T-helper 17 cell (primary cell): Measurements from ENCODE around the gene MGST2. TPM values are rescaled to one million over a fixed set of nuclear protein-coding genes. Genes with fewer than 3 reads are reported as not detected.
"Not testable (repeated sequence)": the region's sequence is repeated elsewhere in the genome, so short reads cannot be mapped to it uniquely, and the experiment has no call there.

Source experiments
- ATAC-seq: fragments of 150-1000 bp; cut with Tn5 transposase; 2 replicates; pipeline ENCODE4 v1.10.0; 2021; ENCODE audit warnings: mild to moderate bottlenecking, moderate library complexity
- DNase-seq, 3 donors: peaks; one replicate each; pipeline versions ENCODE4 v3.0.0 to v3.0.0-alpha.2; 2020 to 2021
- H3K9me3 ChIP-seq: one replicate; pipeline ENCODE4 v1.7.0; 2013; ENCODE audit warnings: low read length, mild to moderate bottlenecking; ENCODE audit not compliant: control insufficient read depth, poor library complexity, severe bottlenecking
- H3K27ac Mint-ChIP-seq: one replicate; pipeline ENCODE4 v1.8.0; 2022; ENCODE audit warnings: mild to moderate bottlenecking, moderate library complexity, mixed read lengths
- H3K27me3 Mint-ChIP-seq: one replicate; pipeline ENCODE4 v1.8.0; 2022; ENCODE audit warnings: mixed read lengths
- H3K36me3 Mint-ChIP-seq: one replicate; pipeline ENCODE4 v1.8.0; 2022; ENCODE audit warnings: low read depth, mixed read lengths
- H3K4me1 Mint-ChIP-seq: one replicate; pipeline ENCODE4 v1.8.0; 2022; ENCODE audit warnings: mild to moderate bottlenecking, mixed read lengths
- H3K4me3 Mint-ChIP-seq: one replicate; pipeline ENCODE4 v1.8.0; 2022; ENCODE audit warnings: mild to moderate bottlenecking, moderate library complexity, mixed read lengths
- total RNA-seq, 4 donors: library from RNA in 2 of 4; stranded (reverse) in 2 of 4; gene quantifications; one replicate each; pipeline ENCODE4 v1.2.3 and lab custom pipeline; 2022 to 2026

The MGST2 gene
- total RNA-seq, 2 donors from 2014 or later, result 1.6 to 3.1 TPM

DNA sequence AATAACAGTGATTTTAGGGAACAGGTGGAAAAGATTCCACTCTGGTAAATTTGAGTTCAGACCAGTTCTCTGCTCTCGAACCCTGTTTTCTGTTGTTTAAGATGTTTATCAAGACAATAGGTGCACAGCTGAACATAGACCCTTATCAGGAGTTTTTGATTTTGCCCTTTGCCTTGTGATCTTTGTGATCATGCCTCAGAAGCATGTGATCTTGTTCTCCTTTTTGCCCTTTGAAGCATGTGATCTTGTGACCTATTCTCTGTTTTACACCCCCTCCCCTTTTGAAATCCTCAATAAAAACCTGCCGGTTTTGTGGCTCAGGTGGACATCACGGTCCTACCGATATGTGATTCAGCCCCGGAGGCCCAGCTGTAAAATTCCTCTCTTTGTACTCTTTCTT, 32.9 kb upstream of the MGST2 start:
- peaks cover 63% of the 10 kb centered on the region for H3K27me3 Mint-ChIP-seq
- not testable (repeated sequence) for H3K27ac Mint-ChIP-seq, H3K4me3 Mint-ChIP-seq, H3K9me3 ChIP-seq, H3K36me3 Mint-ChIP-seq, DNase-seq, H3K4me1 Mint-ChIP-seq, ATAC-seq

DNA sequence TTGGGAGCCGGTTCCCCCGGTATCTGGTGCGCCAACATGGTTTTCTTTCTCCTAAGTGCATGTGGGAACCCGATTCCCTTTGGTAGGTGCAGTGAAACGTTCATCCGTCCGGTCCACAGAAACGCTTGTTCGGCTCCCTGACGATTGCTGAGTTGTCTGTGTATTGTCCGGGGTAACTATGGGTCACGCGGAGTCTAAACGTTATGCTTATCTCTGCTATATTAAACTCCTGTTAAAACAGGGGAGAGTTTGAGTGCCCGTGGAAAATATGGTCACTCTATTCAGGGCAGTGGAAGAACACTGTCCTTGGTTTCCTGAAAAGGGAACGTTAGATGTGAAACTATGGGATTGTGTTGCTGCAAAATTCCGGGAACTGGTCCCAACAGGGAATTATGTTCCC, 32.4 kb upstream of the MGST2 start:
- Mint-ChIP-seq H3K36me3 (peaks cover 8% of the 10 kb centered on the region), H3K4me3 (no peak overlapping the region), H3K27me3 (peaks cover 63% of the 10 kb centered on the region), H3K4me1 (peaks cover 5% of the 10 kb centered on the region), H3K27ac (no peak overlapping the region)
- DNase-seq (no peak), ATAC-seq (no peak)
- H3K9me3 ChIP-seq, result no peaks in the 10 kb centered on the region

DNA sequence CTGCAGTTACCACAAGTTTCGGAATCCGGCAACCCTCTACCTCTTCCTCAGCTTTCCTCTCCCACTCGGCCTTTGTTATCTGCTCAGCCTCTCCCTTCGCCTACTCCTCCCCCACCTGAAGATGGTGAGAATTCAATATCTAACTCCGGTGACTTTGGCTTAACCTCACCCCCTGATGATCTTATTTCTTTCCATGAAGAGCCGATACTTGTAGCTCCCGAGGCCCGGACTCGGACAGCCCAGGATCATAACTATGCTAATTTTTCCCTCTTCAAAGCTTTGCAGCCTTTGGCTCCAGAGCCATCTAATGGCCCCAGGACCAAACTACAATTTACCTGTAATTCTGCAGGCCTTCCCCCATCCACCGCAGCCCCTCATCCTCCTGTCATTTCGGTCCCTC, 32.0 kb upstream of the MGST2 start:
- DNase-seq, result no peak
- Mint-ChIP-seq H3K27ac (no peak overlapping the region), H3K27me3 (peaks cover 63% of the 10 kb centered on the region), H3K36me3 (peaks cover 8% of the 10 kb centered on the region), H3K4me1 (peaks cover 5% of the 10 kb centered on the region), H3K4me3 (no peak overlapping the region)
- H3K9me3 ChIP-seq, result no peaks in the 10 kb centered on the region
- ATAC-seq, result no peak

DNA sequence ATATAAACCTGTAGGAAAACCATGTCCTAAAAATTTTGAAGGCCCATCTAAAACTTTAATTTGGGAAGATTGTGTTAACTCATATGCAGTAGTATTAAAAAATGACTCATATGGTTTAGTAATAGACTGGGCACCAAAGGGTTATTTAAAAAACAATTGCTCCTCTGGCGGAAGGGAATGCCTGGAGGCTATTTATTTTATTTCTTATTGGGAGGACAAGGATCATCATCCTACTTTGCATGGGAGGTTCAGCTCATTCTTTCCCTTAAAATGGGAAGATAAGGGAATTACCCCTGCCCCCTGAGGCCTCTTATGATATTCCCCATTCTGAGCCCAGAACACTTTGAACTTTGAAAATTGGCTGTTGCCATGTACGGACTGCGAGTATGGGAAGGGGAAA, 29.7 kb upstream of the MGST2 start:
- no peak overlapping the region for H3K4me3 Mint-ChIP-seq
- H3K4me1 Mint-ChIP-seq, result peaks cover 5% of the 10 kb centered on the region
- H3K27me3 Mint-ChIP-seq, result peaks cover 52% of the 10 kb centered on the region
- ATAC-seq (no peak), DNase-seq (no peak)
- no peaks in the 10 kb centered on the region for H3K9me3 ChIP-seq
- H3K27ac Mint-ChIP-seq, result no peak overlapping the region
- H3K36me3 Mint-ChIP-seq, result peaks cover 8% of the 10 kb centered on the region

DNA sequence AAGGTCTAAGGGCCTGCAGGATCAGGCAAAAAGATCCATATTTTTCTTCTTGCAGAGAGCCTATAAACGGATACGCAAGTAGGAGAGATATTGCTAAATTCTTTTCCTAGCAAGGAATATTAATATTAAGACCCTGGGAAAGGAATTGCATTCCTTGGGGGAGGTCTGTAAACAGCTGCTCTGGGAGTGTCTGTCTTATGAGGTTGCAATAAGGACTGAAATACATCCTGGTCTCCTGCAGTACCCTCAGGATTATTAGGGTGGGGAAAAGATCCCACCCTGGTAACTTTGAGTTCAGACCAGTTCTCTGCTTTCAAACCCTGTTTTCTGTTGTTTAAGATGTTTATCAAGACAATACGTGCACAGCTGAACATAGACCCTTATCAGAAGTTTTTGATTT, 27.3 kb upstream of the MGST2 start:
- H3K36me3 Mint-ChIP-seq, H3K9me3 ChIP-seq, H3K27ac Mint-ChIP-seq, ATAC-seq, H3K4me3 Mint-ChIP-seq, DNase-seq, H3K4me1 Mint-ChIP-seq: not testable (repeated sequence)
- peaks cover 36% of the 10 kb centered on the region for H3K27me3 Mint-ChIP-seq

DNA sequence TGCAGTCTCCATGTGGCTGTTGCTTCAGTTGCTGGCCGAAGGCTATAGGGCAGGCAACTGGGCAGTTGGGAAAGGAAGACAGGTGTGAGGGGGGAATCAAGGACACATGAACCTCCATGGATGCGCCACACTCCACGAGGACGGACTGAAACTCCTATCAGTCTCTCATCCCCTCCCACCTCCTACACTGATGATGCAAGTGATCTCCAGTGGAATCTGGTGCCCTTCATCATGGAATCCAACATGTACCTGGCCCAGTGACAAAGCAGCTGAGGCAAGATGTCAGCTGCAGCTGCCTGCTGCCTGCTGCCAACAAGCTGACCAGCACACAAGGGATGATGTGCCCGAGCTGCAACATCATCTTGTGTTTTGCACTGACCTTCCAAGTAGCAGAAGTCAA, 26.0 kb upstream of the MGST2 start:
- Mint-ChIP-seq H3K4me3 (no peak overlapping the region), H3K27me3 (peaks cover 35% of the 10 kb centered on the region), H3K4me1 (peaks cover 5% of the 10 kb centered on the region), H3K27ac (no peak overlapping the region), H3K36me3 (peaks cover 4% of the 10 kb centered on the region)
- ATAC-seq (no peak), DNase-seq (no peak)
- no peaks in the 10 kb centered on the region for H3K9me3 ChIP-seq

DNA sequence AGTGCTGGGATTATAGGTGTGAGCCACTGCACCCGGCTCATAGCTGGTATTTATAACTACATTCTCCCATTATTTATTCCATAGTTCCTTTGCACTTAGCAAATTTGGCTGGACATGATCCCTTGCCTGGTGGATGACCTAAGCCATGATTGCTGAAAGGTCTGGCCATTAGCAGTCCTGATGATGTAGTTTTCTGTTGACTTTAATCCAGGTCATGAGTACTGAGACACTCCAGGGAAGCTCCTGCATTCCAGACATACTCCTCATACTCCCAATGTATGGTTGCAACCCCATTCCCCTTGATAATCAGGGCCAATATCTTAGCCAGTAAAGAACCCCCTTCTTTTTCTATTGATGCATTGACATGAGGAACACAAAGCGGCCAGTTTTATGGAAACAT, 24.4 kb upstream of the MGST2 start:
- no peak for DNase-seq
- Mint-ChIP-seq H3K27me3 (peaks cover 24% of the 10 kb centered on the region), H3K27ac (no peak overlapping the region), H3K4me3 (no peak overlapping the region), H3K36me3 (no peaks in the 10 kb centered on the region), H3K4me1 (peaks cover 5% of the 10 kb centered on the region)
- H3K9me3 ChIP-seq, result no peaks in the 10 kb centered on the region
- ATAC-seq, result no peak

DNA sequence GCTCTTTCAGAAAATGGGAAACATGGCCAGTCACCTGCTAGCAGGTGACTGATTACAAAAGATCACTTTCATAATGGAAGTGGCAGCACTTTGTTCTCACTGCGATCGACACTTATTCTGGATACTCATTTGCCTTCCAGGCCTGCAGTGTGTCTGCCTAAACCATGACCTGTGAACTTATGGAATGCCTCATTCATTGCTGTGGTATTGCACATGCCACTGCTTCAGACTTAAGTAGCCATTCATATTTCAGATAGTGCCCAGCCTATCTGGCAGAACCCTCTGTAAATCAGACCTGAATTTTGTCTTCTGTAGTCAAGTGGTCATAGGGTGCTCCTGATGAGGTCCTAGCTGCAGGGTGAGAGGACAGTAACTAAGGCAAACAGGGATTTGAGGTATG, 23.3 kb upstream of the MGST2 start:
- Mint-ChIP-seq H3K27me3 (peaks cover 29% of the 10 kb centered on the region), H3K4me1 (peaks cover 5% of the 10 kb centered on the region), H3K36me3 (peaks cover 7% of the 10 kb centered on the region), H3K27ac (no peak overlapping the region), H3K4me3 (no peak overlapping the region)
- ATAC-seq, result no peak
- DNase-seq, result no peak
- no peaks in the 10 kb centered on the region for H3K9me3 ChIP-seq

DNA sequence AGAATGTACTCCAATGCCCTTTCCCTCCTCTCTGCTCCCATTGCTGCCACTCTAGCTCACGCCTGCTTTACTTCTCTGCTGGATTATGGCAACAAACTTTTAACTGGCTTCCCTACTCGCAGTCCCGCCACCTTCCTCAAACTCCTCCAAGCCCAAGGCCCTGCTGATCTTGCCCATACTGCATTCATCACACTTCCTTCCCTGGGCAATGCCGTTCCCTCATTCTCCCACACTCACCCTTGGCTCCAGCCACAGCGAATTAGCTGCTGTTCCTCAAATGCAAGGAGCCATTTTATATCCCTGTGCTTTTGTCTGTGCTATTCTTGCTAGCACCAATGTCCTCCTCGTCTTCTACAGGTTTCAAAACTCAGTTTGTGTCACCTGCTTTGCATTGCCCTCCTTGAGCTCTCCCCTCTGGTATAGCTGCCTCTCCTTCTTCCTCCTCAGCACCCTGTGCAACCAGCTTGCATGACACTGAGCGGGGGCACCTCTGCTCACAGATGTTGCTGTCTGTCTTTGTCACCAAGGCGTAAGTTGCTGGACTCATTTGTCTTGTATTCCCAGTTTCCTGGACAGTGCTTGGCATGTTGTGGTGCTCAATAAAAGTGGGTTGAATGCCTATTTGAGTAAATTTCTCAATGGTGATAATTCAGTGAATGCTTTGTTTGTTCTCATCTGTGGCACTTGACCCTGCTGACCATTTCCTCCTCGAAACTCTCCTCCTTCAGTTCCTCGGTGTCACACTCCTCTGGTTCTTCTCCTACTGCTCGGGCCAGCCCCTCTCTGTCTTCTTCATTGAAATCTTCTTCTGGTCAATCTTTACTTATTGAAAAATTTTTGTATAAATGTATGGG, 22.4 kb upstream of the MGST2 start:
- Mint-ChIP-seq H3K27me3 (peaks cover 30% of the 10 kb centered on the region), H3K4me1 (peaks cover 5% of the 10 kb centered on the region), H3K4me3 (no peak overlapping the region), H3K36me3 (peaks cover 7% of the 10 kb centered on the region), H3K27ac (no peak overlapping the region)
- no peaks in the 10 kb centered on the region for H3K9me3 ChIP-seq
- ATAC-seq (no peak), DNase-seq (no peak)

DNA sequence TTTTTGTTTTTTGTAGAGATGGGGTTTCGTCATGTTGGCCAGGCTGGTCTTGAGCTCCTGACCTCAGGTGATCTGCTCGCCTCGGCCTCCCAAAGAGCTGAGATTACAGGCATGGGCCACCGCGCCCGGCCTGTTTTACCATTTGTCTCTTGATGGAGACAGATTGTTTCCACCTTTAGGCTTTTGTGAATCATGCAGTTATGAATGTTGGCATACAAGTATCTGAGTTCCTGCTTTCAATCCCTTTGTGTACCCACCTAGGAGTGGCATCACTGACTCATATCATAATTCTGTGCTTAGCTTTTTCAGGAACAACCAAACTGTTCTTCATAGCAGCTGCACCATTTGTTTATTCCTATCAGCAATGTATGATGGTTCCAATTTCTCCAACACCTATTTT, 20.2 kb upstream of the MGST2 start:
- peaks cover 5% of the 10 kb centered on the region for H3K4me1 Mint-ChIP-seq
- ATAC-seq (no peak), DNase-seq (no peak)
- H3K4me3 Mint-ChIP-seq, result no peak overlapping the region
- no peak overlapping the region for H3K27ac Mint-ChIP-seq
- H3K36me3 Mint-ChIP-seq, result peaks cover 7% of the 10 kb centered on the region
- peaks cover 30% of the 10 kb centered on the region for H3K27me3 Mint-ChIP-seq
- no peaks in the 10 kb centered on the region for H3K9me3 ChIP-seq

DNA sequence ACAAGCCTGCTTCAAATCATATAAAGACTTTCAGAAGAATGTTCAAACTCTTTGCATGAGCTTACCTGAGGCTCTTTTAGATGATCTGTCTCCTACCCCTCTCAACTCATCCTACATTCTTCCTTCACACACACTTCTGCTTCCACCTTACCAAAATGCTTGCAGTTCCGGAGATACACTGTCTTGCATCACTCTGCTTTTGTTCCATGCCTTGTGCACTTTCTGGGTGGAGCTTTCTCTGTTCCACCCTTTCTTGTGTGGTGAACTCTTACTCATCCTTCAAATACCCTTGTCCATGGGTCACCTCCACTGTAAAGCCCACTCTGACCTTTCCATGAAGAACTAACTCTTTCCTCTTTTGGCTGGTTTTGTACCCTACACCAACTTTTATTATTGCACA, 18.4 kb upstream of the MGST2 start:
- no peak for DNase-seq
- no peak for ATAC-seq
- no peaks in the 10 kb centered on the region for H3K9me3 ChIP-seq
- H3K27me3 Mint-ChIP-seq, result peaks cover 34% of the 10 kb centered on the region
- H3K27ac Mint-ChIP-seq, result peak overlapping the region; percentile 54
- H3K36me3 Mint-ChIP-seq, result peaks cover 7% of the 10 kb centered on the region
- H3K4me3 Mint-ChIP-seq, result no peak overlapping the region
- H3K4me1 Mint-ChIP-seq, result peaks cover 14% of the 10 kb centered on the region

DNA sequence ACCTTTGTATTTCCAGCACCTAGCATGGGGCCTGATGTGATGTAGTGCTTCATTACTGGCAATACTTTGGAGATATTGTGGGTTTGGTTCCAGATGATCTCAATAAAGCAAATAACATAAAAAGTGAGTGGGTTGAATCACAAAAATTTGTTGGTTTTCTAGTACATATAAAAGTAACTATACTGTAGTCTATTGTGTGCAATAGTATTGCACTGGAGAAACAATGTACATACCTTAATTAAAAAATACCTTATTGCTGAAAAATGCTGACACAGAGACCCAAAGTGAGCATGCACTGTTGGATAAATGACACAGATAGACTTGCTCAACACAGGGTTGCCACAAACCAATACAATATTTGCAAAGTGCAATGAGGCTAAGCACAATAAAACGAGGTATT, 17.7 kb upstream of the MGST2 start:
- peaks cover 7% of the 10 kb centered on the region for H3K36me3 Mint-ChIP-seq
- H3K9me3 ChIP-seq, result no peaks in the 10 kb centered on the region
- no peak overlapping the region for H3K4me3 Mint-ChIP-seq
- H3K27ac Mint-ChIP-seq, result no peak overlapping the region
- H3K4me1 Mint-ChIP-seq, result peaks cover 12% of the 10 kb centered on the region
- ATAC-seq, result no peak
- H3K27me3 Mint-ChIP-seq, result peaks cover 36% of the 10 kb centered on the region
- DNase-seq, result no peak

DNA sequence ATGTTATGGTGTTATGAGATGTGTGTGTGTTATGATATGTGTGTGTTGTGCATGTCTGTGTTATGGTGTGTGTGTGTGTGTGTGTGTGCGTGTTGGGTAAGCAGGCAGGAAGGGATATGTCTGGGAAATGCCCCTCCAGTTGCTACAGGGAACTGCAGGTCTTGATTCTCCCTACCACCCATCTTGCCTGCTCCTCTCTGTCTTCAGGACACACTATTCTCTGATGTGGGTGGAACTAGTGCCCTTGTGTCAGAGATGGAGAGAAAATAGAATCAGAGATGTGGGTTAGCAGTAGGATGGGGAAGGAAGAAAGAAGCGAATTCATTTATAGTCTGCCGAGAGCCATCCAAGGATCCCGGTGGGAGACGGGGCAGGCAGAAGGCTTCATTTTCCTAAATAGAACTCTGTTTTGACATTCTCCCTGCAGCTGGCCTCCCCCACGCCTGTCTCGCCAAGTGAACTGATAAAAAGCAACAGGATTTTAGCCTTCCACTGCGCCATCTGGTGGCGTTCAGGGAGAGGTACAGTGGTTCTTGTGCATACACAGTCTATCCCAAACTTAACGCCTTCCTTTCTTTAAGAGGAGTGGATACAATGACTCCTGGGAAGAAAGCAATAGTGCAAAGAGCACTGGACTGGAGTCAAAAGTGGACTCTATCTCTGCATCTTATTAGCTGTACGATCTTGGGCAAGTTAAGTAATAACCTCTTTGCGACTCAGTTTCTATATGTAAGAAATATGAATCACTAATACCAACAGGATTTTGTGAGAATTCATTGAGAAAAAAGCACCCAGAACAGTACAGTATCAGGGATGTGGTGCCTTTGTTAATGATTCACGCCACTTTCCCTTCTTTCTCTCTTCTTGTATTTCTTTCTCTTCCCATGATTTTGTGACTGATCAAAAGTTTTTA, 14.1 kb upstream of the MGST2 start:
- ATAC-seq (peak; percentile 95), DNase-seq (peak; percentile 47 to 53 (median 48))
- no peaks in the 10 kb centered on the region for H3K9me3 ChIP-seq
- H3K27me3 Mint-ChIP-seq, result peaks cover 40% of the 10 kb centered on the region
- H3K4me3 Mint-ChIP-seq, result peak overlapping the region; percentile 21
- no peak overlapping the region for H3K27ac Mint-ChIP-seq
- H3K36me3 Mint-ChIP-seq, result peaks cover 6% of the 10 kb centered on the region
- H3K4me1 Mint-ChIP-seq, result peaks cover 8% of the 10 kb centered on the region
